HG02798 (cell line): ENCODE data around the gene ZG16.
"Not testable (repeated sequence)": the region's sequence is repeated elsewhere in the genome, so short reads cannot be mapped to it uniquely, and the experiment has no call there.

ENCODE experiments used
- ATAC-seq: cut with Tn5 transposase; IDR thresholded peaks from one replicate; pipeline ENCODE4 v1.9.1; 2021; ENCODE audit warnings: mild to moderate bottlenecking; ENCODE audit not compliant: unreplicated experiment, poor library complexity

Gene ZG16

DNA sequence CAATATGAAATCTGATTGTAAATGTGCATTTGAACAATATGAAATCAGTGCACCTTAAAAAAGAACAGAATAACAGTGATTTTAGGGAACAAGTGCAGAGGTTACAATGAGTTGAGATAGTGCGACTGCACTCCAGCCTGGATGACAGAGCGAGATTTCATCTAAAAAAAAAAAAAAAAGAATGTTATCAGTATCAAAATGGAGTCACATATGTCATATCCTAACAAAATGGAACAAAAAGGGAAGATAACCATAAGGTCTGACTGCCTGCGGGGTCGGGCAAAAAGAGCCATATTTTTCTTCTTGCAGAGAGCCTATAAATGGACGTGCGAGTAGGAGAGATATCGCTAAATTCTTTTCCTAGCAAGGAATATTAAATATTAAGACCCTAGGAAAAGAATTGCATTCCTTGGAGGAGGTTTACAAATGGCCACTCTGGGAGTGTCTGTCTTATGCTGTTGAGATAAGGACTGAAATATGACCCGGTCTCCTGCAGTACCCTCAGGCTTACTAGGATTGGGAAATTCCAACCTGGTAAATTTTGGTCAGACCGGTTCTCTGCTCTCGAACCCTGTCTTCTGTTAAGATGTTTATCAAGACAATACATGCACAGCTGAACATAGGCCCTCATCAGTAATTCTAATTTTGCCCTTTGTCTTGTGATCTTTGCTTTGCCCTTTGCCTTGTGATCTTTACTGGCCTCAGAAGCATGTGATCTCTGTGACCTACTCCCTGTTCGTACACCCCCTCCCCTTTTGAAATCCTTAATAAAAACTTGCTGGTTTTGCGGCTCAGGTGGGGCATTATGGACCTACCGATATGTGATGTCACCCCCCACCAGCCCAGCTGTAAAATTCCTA is 5.3 kb downstream of the ZG16 start:
- not testable (repeated sequence) for ATAC-seq

DNA sequence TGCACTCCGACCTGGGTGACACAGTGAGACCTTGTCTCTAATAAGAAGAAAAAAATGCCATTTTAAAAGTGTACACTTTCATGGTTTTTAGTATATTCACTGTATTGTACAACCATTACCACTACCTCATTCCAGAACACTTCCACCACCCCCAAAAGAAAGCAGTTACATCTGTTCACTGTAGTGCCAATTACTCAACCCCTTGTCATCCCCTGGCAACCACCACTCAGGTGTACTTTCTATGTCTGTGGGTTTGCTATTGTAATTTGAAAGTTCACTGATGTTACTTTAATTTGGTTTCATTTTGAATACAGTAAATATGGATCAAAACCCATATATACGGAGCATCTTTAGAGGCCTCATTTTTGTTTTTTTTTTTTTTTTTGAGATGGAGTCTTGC is 6.1 kb downstream of the ZG16 start:
- ATAC-seq: no peak

DNA sequence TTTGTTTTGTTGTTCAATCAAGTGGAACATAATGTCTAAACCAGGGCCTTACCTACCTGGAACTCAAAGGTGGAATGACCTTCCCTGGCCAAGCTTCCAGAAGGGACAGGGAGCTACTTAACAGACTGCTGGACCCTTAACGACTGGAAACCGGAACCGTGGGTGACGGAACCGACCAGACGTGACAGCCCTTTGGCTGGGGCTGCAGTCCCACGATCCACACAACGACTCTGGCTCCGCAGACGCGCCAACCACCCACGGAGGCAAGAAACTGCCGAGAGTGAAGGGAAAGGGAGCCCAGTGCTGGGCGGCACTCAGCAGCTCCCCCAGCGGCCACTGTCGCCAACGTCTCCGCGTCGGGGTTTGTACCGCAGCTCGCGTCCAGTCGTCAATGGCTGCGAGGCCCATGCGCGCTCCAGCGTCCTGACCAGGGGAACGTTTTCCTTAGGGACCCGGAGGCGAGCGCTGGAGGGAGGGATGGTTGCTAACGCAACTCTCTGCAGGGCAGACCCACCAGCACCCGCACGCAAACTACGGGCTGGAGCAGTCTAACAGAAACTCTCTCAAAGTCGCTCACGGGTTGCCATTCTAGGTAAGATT is 6.9 kb downstream of the ZG16 start:
- ATAC-seq: no peak

DNA sequence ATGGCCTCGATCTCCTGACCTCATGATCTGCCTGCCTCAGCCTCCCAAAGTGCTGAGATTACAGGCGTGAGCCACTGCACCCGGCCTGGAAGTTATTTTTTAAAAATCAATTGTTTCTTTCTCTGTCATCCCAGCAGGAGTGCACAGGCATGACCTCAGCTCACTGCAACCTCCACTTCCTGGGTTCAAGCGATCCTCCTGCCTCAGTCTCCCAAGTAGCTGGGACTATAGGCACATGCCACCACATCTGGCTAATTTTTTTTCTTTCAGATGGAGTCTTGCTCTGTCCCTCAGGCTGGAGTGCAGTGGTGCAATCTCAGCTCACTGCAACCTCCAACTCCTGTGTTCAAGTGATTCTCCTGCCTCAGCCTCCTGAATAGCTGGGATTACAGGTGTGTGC is 9.1 kb downstream of the ZG16 start:
- ATAC-seq: not testable (repeated sequence)

DNA sequence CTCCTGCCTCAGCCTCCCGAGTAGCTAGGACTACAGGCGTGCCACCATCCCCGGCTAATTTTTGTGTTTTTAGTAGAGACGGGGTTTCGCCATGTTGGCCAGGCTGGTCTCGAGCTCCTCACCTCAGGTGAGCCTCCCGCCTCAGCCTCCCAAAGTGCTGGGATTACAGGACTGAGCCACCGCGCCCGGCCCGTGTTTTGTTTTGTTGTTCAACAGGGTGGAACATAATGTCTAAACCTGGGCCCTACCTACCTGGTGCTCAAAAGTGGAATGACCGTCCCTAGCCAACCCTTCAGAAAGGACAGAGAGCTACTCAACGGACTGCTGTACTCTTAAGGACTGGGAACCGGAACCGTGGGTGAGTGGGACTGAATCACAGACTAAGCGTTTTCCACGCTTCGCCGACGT is 11.7 kb downstream of the ZG16 start:
- ATAC-seq: no peak

DNA sequence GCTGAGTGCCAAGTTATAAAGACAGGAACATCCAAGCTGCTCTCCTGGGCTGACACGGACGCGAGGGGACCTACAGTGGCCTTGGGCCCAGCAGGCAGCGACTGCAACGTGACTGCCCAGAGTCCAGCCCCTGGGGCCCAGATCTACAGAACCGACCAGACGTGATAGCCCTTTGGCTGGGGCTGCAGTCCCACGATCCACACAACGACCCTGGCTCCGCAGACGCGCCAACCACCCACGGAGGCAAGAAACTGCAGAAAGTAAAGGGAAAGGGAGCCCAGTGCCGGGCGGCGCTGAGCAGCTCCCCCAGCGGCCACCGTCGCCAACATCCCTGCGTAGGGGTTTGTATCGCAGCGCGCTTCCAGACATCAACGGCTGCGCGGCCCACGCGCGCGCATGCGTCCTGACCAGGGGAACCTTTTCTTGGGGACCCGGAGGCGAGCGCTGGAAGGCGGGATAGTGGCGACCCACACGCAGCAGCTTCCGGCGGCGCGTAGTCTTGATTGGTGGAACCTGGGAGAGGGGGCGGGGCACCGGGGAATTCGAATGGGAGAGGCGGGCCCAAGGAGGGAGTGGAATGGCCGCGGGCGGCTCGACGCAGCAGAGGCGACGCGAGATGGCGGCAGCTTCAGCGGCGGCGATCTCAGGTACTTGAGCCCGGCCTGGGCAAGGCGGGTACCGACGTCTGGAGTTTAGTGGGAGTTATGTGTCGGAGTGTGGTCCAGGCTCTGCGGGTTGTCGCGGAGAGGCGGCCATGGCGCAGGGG is 12.3 kb downstream of the ZG16 start, which contains the start of gene KIF22:
TSS of gene KIF22 (plus strand) at position 569 of the 766 bp plus-strand sequence. CDS start at position 578, 9 bp downstream.
- ATAC-seq: peak; percentile 96

DNA sequence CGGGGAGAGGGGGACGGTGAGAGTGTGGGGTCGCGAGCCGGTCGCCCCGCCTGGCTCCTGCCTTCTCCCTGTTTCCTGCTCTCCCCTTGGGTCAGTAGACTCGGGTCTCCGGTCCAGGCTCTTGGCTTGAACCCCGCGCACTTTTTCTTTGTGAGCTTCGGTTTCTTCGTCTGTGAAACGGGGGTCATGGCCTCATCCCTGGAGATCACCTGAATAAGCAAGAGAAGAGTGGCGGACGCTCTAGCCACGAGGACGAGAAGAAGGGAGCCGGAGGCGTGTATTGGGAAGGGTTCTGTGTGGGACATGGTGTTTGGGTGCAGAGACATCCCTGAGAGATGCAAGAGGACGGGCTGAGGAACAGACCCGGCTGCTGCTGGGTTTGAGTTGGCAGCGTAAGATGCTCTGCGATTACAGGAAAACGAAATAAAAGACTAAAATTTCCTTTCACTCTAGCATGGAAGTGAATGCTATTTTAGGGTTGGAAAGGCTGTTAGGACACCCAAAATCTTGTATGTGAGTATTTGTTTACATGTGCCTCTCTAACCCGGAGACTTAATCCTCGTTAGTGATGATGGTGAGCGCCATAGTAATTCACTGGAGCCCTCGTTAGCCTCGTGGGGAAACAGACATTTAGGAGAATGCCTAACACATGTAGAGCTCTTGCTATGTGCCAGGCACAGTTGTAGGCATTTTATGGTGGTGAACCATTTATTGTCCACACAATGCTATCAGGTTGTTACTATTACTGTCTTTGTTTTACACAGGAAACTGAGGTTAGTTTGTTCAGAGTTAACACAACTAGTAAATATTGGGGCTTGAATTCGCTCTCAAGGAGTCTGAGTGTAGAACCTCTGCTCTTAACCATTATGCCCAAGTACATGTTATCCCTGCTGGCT is 13.1 kb downstream of the ZG16 start:
- ATAC-seq: no peak

DNA sequence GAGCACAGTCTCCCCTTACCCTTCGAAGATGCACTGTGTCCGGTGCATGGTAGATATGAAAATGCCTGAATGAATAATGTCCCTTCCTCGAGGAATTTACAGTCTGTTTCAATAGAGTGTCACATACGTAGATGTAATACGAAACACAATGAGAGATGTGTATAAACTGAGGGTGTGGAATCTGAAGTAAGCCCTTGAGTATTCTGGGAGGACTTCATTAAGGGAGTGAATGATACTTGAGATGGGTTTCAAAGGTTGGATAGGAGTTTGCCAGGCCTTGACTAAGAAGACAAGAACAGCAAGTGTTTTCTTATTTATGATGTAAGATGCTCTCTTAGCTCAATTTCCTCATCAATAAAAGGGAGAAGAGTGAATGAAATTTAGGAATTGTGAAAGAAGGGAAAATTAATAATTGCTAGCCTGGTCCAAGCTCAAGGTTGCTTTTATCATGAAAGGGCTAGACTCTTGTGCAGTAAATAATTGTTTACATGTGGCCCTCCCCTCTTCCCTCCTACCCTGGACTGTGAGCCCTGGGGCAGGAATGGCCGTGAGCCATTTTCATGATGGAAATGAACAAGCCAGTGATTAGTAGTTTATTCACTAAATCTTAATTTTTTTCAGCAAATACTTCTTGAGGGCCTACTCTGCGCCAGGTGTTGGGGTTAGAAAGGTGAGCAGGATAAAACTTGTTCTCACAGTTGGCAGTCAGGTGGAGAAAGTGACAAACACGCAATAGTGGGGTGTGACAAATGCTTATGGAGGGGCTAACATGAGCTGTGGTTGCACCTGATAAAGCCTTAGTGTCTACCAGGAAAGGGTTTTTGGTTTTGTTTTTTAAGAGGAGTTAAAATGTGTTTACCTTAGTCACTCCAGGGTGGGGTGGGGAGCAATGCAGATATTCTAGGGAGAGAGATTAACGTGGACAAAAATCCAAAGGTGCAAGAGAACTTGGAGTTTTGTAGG is 14.1 kb downstream of the ZG16 start:
- no peak for ATAC-seq

DNA sequence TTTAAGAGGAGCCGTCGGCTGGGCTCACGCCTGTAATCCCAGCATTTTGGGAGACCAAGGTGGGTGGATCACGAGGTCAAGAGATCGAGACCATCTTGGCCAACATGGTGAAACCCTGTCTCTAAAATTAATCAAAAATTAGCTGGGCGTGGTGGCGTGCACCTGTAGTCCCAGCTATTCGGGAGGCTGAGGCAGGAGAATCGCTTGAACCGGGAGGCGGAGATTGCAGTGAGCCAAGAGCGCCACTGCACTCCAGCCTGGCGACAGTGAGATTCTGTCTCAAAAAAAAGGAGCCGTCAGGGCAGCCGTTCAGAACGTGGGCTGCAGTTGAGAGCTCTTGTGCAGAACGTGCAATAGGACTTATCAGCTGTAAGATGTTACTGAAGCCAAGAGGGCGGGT is 15.1 kb downstream of the ZG16 start:
- not testable (repeated sequence) for ATAC-seq

DNA sequence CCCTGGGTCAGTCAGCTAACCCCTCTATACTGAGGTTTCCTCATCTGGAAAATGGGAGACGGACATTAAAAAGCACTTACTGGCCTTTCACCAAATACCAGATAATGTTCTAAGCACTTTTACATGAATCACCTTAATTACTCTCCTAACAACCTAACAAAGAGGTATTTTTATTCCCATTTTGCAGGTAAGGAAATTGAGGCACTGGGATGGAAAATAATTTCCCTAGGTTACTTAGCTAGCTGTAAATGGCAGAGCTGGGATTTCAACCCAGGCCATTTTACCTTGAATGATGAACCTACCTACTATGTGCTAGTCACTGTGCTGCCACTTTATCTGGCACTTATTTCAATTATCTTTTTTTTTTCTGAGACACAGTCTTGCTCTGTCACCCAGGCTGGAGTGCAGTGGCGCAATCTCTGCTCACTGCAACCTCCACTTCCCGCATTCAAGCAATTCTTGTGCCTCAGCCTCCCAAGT is 16.2 kb downstream of the ZG16 start:
- ATAC-seq: no peak

DNA sequence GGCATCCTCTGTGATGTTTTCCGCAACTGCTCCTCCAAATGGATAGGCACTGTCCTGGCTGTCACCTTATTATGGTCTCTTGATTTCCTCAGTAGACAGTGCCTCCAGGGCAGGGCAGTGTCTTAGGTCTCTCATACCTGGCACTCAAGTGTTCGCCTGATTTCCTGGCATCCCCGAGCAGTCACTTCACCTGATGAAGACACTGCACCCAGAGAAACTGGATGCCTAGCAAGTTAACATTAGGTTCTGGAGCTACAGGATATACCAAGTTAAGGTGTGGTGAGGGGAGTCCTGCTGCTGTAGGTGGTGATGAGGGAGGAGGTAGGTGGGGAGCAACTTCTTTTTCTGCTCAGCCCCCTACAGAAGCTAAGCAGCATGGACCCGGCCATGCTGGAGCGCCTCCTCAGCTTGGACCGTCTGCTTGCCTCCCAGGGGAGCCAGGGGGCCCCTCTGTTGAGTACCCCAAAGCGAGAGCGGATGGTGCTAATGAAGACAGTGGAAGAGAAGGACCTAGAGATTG is 24.4 kb downstream of the ZG16 start:
- ATAC-seq: no peak

DNA sequence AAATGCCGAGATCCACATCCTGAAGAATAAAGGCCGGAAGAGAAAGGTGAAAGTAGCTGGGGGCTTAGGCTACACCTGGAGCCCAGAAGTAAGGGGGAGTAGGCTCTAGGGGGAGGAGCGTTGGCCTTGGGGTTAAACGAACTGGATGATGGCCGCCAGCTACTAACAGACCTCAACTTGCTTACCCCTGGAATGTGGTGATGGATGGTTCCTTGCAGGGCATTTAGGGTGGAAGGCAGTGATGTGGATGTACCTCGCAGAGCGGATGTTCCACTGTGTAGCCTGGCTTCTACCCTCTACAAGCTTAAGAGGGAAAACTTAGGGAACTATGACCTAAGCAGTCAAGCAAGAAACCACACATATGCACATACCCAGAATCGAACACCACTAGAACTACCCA is 26.0 kb downstream of the ZG16 start:
- ATAC-seq: no peak

DNA sequence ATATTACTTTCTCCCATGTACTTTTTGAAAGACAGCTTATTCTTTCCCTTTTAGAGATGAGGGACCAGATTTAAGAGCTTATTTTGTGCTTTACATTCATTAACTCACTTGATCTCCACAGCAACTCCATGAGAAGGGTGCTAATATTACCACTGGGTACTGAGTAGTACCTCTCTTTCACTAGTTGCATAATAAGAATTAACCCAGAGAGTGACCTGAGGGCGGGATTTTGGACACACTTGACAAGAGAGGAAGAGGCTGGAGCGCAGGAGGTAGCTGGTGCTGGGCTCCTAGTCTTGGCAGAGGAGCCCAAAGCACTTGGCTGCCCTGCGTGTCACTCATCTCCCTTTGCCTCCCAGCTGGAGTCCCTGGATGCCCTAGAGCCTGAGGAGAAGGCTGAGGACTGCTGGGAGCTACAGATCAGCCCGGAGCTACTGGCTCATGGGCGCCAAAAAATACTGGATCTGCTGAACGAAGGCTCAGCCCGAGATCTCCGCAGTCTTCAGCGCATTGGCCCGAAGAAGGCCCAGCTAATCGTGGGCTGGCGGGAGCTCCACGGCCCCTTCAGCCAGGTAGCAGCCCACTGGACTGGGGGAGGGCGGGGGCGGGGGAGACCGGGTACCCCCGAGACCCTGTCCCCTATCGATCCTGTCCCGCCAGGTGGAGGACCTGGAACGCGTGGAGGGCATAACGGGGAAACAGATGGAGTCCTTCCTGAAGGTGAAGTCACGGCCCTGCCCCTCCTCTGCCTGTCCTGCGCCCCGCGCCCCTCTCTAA is 26.6 kb downstream of the ZG16 start:
- ATAC-seq: no peak

DNA sequence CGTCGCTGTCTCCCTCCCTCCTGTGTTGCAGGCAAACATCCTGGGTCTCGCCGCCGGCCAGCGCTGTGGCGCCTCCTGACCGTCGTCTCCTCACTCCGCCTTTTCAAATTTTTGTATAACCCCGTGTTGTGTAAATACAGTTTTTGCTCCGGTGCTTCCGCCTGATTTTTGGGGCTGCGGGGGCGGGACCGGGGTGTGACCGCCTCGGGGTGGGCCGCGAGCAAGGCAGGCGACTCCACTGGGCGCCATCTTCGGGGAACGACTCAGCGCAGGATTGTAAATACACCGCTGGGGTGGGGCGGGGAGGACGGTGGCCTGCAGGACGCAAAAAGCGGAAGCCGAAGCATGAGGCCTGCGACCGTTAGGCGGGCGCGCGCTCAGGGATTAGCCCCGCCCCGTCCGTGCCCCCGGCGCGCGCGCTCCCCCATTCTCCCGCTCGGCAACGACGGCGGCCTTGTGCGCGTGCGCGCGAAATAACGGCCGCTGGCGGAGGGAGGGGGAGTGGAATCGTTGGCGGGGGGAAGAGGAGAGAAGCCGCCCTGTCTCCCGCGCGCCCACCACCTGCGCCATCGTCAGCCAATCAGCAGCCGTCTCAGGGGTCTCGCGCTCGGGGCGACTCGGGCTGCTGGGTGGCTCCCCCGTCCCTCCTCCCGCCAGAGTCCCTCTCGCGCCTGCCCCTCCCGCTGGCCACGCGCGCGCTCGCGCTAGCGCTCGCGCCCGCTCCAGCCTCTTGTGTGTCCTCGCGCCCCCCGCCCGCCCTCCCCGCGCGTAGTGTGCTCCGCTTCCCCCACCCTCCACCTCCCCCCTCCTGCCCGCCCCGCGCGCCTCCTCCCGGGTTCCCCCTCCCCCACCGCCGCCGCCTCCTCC is 27.4 kb downstream of the ZG16 start:
- peak; percentile 69 for ATAC-seq

DNA sequence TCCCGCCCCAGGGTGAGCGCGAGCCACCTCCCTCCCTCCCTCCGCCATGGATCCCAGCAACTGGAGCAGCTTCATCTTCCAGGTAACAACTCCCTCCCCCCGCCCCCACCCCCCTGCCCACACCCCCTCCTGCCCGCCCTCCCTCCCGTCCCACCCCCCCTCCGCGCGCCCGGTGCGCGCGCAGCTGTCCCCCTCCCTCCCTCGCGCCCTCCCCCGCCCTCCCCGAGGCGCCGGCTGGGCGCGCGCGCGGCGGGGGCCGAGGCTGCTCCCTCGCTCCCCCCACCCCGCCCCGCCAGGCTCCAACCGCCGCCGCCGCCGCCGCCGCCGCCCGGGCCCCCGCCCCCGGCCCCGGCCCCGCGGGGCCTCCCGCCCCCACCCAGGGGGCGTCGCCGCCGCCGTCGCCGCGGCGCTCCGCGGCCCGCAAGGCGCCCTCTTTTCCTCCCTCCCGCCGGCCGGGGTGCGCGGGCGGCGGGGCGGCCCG is 28.1 kb downstream of the ZG16 start, which contains the start of gene MAZ:
TSS of gene MAZ (plus strand) at position 431 of the 481 bp plus-strand sequence. CDS start 173 bp downstream, outside the sequence.
- ATAC-seq: peak; percentile 20

DNA sequence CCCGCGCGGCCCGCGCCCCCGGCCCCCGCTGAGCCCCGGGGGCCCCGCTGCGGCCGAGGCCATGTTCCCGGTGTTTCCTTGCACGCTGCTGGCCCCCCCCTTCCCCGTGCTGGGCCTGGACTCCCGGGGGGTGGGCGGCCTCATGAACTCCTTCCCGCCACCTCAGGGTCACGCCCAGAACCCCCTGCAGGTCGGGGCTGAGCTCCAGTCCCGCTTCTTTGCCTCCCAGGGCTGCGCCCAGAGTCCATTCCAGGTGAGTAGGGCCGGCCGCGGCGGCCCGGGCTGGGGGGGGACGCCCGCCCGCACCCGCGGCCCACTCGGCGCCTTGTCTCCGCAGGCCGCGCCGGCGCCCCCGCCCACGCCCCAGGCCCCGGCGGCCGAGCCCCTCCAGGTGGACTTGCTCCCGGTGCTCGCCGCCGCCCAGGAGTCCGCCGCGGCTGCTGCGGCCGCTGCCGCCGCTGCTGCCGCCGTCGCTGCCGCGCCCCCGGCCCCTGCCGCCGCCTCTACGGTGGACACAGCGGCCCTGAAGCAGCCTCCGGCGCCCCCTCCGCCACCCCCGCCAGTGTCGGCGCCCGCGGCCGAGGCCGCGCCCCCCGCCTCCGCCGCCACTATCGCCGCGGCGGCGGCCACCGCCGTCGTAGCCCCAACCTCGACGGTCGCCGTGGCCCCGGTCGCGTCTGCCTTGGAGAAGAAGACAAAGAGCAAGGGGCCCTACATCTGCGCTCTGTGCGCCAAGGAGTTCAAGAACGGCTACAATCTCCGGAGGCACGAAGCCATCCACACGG is 28.8 kb downstream of the ZG16 start:
- ATAC-seq: no peak
